Endothelial cell of umbilical vein (primary cell): Measurements from ENCODE around the gene TACR1. TPM values are rescaled to one million over a fixed set of nuclear protein-coding genes. Genes with fewer than 3 reads are reported as not detected.

Source experiments
- BruUV-seq: library from RNA; stranded (reverse); fragments of 400-500 nt; replicated peaks from 2 replicates; lab custom pipeline; 2021; lab: Mats Ljungman, UMichigan
- CTCF ChIA-PET: fragments of 300-600, 350-600 bp; sonication (Branson Sonifier 250); formaldehyde crosslinking; loops from one replicate; lab custom pipeline; 2021; ENCODE audit warnings: antibody characterized with exemption, inconsistent platforms; lab: Charles Lee
- POLR2A ChIA-PET: fragments of 300-600, 350-600 bp; sonication (Branson Sonifier 250); formaldehyde crosslinking; loops from one replicate; lab custom pipeline; 2021; ENCODE audit warnings: antibody characterized with exemption, inconsistent platforms; lab: Charles Lee
- DNase-seq: peaks from one replicate; pipeline ENCODE4 v3.0.0-alpha.2; 2011; ENCODE audit warnings: low read depth, low spot score
- FAIRE-seq: peaks from 2 replicates; lab custom pipeline; 2011; peaks lifted over from hg19 to GRCh38; lab: Jason Lieb, UNC
- H2AFZ ChIP-seq: 2 replicates; pipeline ENCODE4 v1.6.0; 2012; ENCODE audit warnings: low read depth, low read length, control low read depth, inconsistent platforms
- H3K27ac ChIP-seq: 2 replicates; pipeline ENCODE4 v1.5.1; 2011; ENCODE audit warnings: low read depth, mild to moderate bottlenecking, control low read depth, low read length, moderate library complexity; ENCODE audit not compliant: insufficient read depth
- H3K27me3 ChIP-seq, 2 experiments: 2 replicates each; pipeline versions ENCODE4 v1.6.0 to v1.6.1; 2011; ENCODE audit warnings: low read length in 2 of 2, mixed read lengths in 1 of 2; ENCODE audit not compliant: control insufficient read depth in 2 of 2, insufficient read depth in 2 of 2
- H3K36me3 ChIP-seq, 2 experiments: 2 replicates in 1 of 2; 3 replicates in 1 of 2; pipeline ENCODE4 v1.5.1; 2011; ENCODE audit warnings: low read length in 2 of 2, mild to moderate bottlenecking in 1 of 2, moderate library complexity in 1 of 2; ENCODE audit not compliant: control insufficient read depth in 2 of 2, insufficient read depth in 2 of 2; ENCODE audit errors: extremely low read depth in 1 of 2
- H3K4me1 ChIP-seq: 3 replicates; pipeline ENCODE4 v1.5.1; 2011; ENCODE audit warnings: mild to moderate bottlenecking, low read length; ENCODE audit not compliant: control insufficient read depth, insufficient read depth; ENCODE audit errors: extremely low read depth
- H3K4me2 ChIP-seq: 2 replicates; pipeline ENCODE4 v1.6.1; 2011; ENCODE audit warnings: low read length, control low read depth, mixed read lengths; ENCODE audit not compliant: insufficient read depth
- H3K4me3 ChIP-seq, 3 experiments: fragments of 200-600 bp in 1 of 3; sonication (generic), shearing (Covaris generic) in 1 of 3; replicated peaks in 1 of 3; 2 replicates each; pipeline ENCODE4 v1.5.1; 2011 to 2016; ENCODE audit warnings: control low read depth in 3 of 3, low read length in 3 of 3, mild to moderate bottlenecking in 2 of 3, inconsistent platforms in 1 of 3, low read depth in 1 of 3, moderate library complexity in 1 of 3; ENCODE audit not compliant: insufficient read depth in 1 of 3
- H3K79me2 ChIP-seq: 2 replicates; pipeline ENCODE4 v1.6.0; 2012; ENCODE audit warnings: low read length, inconsistent platforms; ENCODE audit not compliant: control insufficient read depth, insufficient read depth
- H3K9ac ChIP-seq: replicated peaks from 2 replicates; pipeline ENCODE3; 2011; ENCODE audit warnings: low read length, control low read depth; ENCODE audit not compliant: insufficient read depth; ENCODE audit errors: extremely low read depth
- H3K9me1 ChIP-seq: replicated peaks from 3 replicates; pipeline ENCODE4 v1.6.0; 2011; ENCODE audit warnings: mild to moderate bottlenecking, low read length; ENCODE audit not compliant: control insufficient read depth, insufficient read depth; ENCODE audit errors: extremely low read depth
- H3K9me3 ChIP-seq: replicated peaks from 2 replicates; pipeline ENCODE4 v1.5.1; 2012; ENCODE audit warnings: low read length, inconsistent platforms; ENCODE audit not compliant: control insufficient read depth, insufficient read depth
- H4K20me1 ChIP-seq: replicated peaks from 2 replicates; pipeline ENCODE3; 2011; ENCODE audit warnings: mild to moderate bottlenecking, low read length; ENCODE audit not compliant: control insufficient read depth, insufficient read depth; ENCODE audit errors: extremely low read depth
- CTCF ChIP-seq, 2 donors: IDR thresholded peaks; 1 replicate in 1 of 2; 2 replicates in 1 of 2; pipeline ENCODE4 v1.5.1; 2011; ENCODE audit warnings: low read length in 2 of 2, mild to moderate bottlenecking in 2 of 2, moderate library complexity in 2 of 2, control low read depth in 1 of 2, inconsistent platforms in 1 of 2, low read depth in 1 of 2; ENCODE audit not compliant: insufficient read depth in 1 of 2; ENCODE audit errors: extremely low read depth in 1 of 2
- EZH2 ChIP-seq: IDR thresholded peaks from 2 replicates; pipeline ENCODE4 v1.6.1; 2012; ENCODE audit warnings: borderline replicate concordance, low read depth, mild to moderate bottlenecking, moderate library complexity, low read length, inconsistent platforms; ENCODE audit not compliant: severe bottlenecking
- FOS ChIP-seq: IDR thresholded peaks from 2 replicates; pipeline ENCODE4 v1.6.1; 2011; ENCODE audit warnings: mild to moderate bottlenecking, low read length, moderate library complexity, borderline replicate concordance; ENCODE audit not compliant: insufficient read depth
- GATA2 ChIP-seq: IDR thresholded peaks from 2 replicates; pipeline ENCODE4 v1.7.0; 2011; ENCODE audit warnings: low read depth, mild to moderate bottlenecking, moderate library complexity, mixed read lengths, low read length; ENCODE audit not compliant: insufficient read length, insufficient read depth
- JUN ChIP-seq: IDR thresholded peaks from 2 replicates; pipeline ENCODE4 v1.6.1; 2011; ENCODE audit warnings: borderline replicate concordance, low read depth; ENCODE audit not compliant: insufficient read length, insufficient read depth
- MAX ChIP-seq: IDR thresholded peaks from 2 replicates; pipeline ENCODE4 v1.6.1; 2011; ENCODE audit not compliant: insufficient read depth, insufficient read length
- MYC ChIP-seq: IDR thresholded peaks from one replicate; pipeline ENCODE4 v1.6.1; 2011; ENCODE audit warnings: mild to moderate bottlenecking, low read depth, low read length
- POLR2A ChIP-seq: IDR thresholded peaks from 2 replicates; pipeline ENCODE4 v1.6.1; 2012; ENCODE audit warnings: low read depth, mild to moderate bottlenecking, control low read depth, low read length
- POLR2AphosphoS5 ChIP-seq: IDR thresholded peaks from 2 replicates; pipeline ENCODE4 v1.6.1; 2012; ENCODE audit warnings: low read depth, mild to moderate bottlenecking, control low read depth, low read length, moderate library complexity; ENCODE audit not compliant: insufficient read depth
- dilution Hi-C: fragments of 300-500 bp; cut with MboI; formaldehyde crosslinking; loops from one replicate; pipeline ENCODE4 v1.15.0; 2019; ENCODE audit warnings: low sequenced_read_pairs; ENCODE audit not compliant: extremely low pct_ligation_motif_present
- intact Hi-C: fragments of 100-400 bp; cut with micrococcal nuclease; formaldehyde crosslinking; loops from one replicate; pipeline ENCODE4 v1.10.0; 2022
- polyA plus RNA-seq, 4 experiments: library from polyadenylated mRNA; depleted of rRNA in 3 of 4; stranded (reverse) in 3 of 4; unstranded in 1 of 4; fragments of >200 nt; gene quantifications; 2 replicates each; pipeline versions ENCODE4 v1.2.1 to v1.2.3, GENCODE V29; 2011 to 2012; ENCODE audit warnings: missing spikeins in 1 of 4
- total RNA-seq: library from RNA; stranded (reverse); gene quantifications from 2 replicates; pipeline ENCODE4 v1.2.3, GENCODE V29; 2021

Gene TACR1
- total and polyA plus RNA-seq, 2 donors (not counting 3 experiments of a cell fraction or from before 2014, with no cell fraction given), result not detected

- H3K36me3 ChIP-seq, result no peaks in the 10 kb centered on the region
- no peak overlapping the region for H3K27ac ChIP-seq
- H3K9me3 ChIP-seq, result no peaks in the 10 kb centered on the region
- no peaks in the 10 kb centered on the region for H3K79me2 ChIP-seq
- TF ChIP-seq CTCF (IDR thresholded peaks at IDR 0.05; ENCODE audit: extremely low read depth in 1 of 2, insufficient read depth in 1 of 2, low read depth in 1 of 2, low read length in 2 of 2) (no peak), POLR2A (no peak), GATA2 (no peak), POLR2AphosphoS5 (no peak), MAX (no peak), FOS (no peak), EZH2 (no peak), JUN (no peak), MYC (no peak)
- ChIA-PET POLR2A (no interaction called here), CTCF (no interaction called here)
- FAIRE-seq, result no peak
- no TSS peak for BruUV-seq
- no peak overlapping the region for H3K4me3 ChIP-seq
- no peaks in the 10 kb centered on the region for H3K4me1 ChIP-seq
- DNase-seq, result no peak
- no peak overlapping the region for H2AFZ ChIP-seq
- H3K9ac ChIP-seq, result no peak overlapping the region
- no peaks in the 10 kb centered on the region for H3K27me3 ChIP-seq
- intact Hi-C loops, result no loop called here
- dilution Hi-C loops, result no loop called here
- no peaks in the 10 kb centered on the region for H3K9me1 ChIP-seq
- H3K4me2 ChIP-seq, result no peak overlapping the region
- H4K20me1 ChIP-seq, result no peaks in the 10 kb centered on the region
These were observed 171.4 kb downstream of the TACR1 start for GRCh38 chr2:75027886-75028285.
